Hepatocyte (in vitro differentiated cells): ENCODE measurements around the gene MTHFD1L.

Source experiments
- EZH2 ChIP-seq: fragments of 200-600 bp; sonication (generic); IDR thresholded peaks from 2 replicates; pipeline ENCODE4 v1.6.1; 2016; ENCODE audit warnings: antibody characterized with exemption, mild to moderate bottlenecking, borderline replicate concordance
- EZH2phosphoT487 ChIP-seq: fragments of 200-600 bp; sonication (generic); IDR thresholded peaks from one replicate; pipeline ENCODE4 v1.6.1; 2018; ENCODE audit warnings: antibody characterized with exemption, mild to moderate bottlenecking, low read depth, moderate library complexity; ENCODE audit not compliant: unreplicated experiment, severe bottlenecking

DNA sequence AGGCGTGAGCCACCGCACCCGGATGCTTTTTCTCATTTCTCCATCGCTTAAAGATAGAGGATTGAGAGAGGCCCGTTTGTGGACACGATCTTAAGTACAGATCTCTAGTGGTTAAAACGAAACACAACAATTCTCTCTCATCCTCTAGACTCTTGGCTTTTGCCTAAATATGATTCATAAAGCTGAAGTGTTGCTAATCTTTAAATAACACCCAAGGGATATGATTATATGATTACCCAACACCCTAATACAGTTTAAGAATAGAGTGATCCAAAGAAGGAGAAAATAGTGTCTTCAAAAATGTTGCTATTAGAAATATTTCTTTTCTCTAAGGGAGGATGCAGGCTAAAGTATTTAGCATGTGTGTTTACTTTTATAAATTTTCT lies 50.4 kb downstream of the MTHFD1L start:
- no peak for TF ChIP-seq EZH2phosphoT487
- TF ChIP-seq EZH2, result no peak
